ENCODE data around the gene CLGN.

- TF ChIP-seq POLR2AphosphoS5 (IDR thresholded peaks at IDR 0.05; ENCODE audit: low read depth, low read length) (no peak), REST (IDR thresholded peaks at IDR 0.05; ENCODE audit: insufficient read depth in 1 of 2, low read depth in 2 of 2, low read length in 2 of 2) (no peak), SIN3A (IDR thresholded peaks at IDR 0.05; ENCODE audit: borderline replicate concordance, insufficient read depth, low read length) (no peak), TAF1 (IDR thresholded peaks at IDR 0.05; ENCODE audit: borderline replicate concordance, insufficient read depth, low read length) (no peak), FOXP2 (optimal IDR thresholded peaks at IDR 0.05; ENCODE audit: borderline replicate concordance, extremely low read depth, extremely low read length, insufficient read depth) (no peak)
These were observed 38.7 kb upstream of the CLGN start for GRCh38 chr4:140466146-140466545.

Data from PFSK-1 (cell line).